Measurements from ENCODE around the gene PTP4A2. TPM values are rescaled to one million over a fixed set of nuclear protein-coding genes. Genes with fewer than 3 reads are reported as not detected.

Gene PTP4A2
- total RNA-seq, 2 donors from 2014 or later, result 133 to 196 TPM

DNA sequence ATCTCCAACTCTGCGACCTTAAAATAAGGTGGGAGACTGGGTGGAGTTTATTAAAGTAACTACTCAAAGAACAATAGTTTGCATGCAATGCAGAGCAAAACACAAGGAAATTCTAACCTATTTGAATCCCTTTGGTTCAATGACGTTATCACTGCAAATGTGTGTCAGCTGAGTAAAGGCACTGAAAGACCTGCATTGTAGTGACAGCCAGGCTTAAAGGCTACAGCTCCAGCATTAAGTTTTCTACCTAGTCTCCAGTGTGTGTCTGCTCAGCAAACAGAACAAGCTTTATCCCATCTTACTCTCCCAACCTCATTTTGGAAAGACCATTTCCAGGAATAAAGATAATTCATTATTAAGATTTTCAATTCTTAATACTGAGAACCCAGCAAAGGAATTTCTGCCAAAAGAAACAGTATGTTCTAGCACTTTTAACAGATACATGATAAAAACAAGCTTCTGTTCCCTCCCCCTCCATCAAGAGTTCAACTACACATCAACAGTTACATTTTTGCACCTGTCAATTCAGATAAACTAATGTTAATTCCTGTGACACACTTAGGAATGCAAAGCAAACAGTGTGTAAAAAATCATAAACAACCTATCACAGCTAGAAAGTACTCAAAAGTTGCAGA is 14.2 kb downstream of the PTP4A2 start:
- peaks cover 10% of the 10 kb centered on the region for H3K4me1 ChIP-seq (replicated peaks)
- H3K4me3 ChIP-seq, result no peak overlapping the region
- no peak overlapping the region for H3K27ac ChIP-seq
- intact Hi-C loops (cut with DNase I), result no loop called here
- TF ChIP-seq, protein P1, sequence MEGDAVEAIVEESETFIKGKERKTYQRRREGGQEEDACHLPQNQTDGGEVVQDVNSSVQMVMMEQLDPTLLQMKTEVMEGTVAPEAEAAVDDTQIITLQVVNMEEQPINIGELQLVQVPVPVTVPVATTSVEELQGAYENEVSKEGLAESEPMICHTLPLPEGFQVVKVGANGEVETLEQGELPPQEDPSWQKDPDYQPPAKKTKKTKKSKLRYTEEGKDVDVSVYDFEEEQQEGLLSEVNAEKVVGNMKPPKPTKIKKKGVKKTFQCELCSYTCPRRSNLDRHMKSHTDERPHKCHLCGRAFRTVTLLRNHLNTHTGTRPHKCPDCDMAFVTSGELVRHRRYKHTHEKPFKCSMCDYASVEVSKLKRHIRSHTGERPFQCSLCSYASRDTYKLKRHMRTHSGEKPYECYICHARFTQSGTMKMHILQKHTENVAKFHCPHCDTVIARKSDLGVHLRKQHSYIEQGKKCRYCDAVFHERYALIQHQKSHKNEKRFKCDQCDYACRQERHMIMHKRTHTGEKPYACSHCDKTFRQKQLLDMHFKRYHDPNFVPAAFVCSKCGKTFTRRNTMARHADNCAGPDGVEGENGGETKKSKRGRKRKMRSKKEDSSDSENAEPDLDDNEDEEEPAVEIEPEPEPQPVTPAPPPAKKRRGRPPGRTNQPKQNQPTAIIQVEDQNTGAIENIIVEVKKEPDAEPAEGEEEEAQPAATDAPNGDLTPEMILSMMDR (IDR thresholded peaks at IDR 0.05), result no peak
- no peak for TF ChIP-seq POLR2A (IDR thresholded peaks at IDR 0.05)
- H3K36me3 ChIP-seq, result no peaks in the 10 kb centered on the region
- H3K9me3 ChIP-seq, result no peaks in the 10 kb centered on the region
- 62% methylated on average over 2 of the region's 2 CpGs for WGBS
- no peak for DNase-seq (ENCODE audit: low spot score)
- no peaks in the 10 kb centered on the region for H3K27me3 ChIP-seq (replicated peaks; ENCODE audit: insufficient read depth)

DNA sequence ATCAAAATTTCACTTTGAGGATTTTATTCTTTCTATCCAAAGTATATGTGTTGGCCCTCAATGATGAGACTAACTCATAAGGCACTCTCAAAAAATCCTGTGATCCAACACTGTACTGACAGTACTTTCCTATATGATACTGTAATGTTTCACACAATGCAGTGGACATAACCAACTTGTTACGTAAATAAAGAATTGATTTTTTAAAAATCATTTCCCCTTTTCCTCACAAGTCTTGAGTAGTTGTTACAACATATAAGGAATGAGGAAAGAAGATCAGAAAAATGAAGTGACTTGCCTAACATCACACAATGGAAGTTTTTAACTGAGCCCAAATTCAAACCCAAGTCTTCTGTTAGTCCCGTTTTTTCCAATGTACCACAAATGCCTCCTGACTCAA is 17.2 kb downstream of the PTP4A2 start:
- Histone ChIP-seq H3K9me3 (no peaks in the 10 kb centered on the region), H3K36me3 (no peaks in the 10 kb centered on the region), H3K4me1 (replicated peaks) (peaks cover 10% of the 10 kb centered on the region), H3K27ac (no peak overlapping the region), H3K27me3 (replicated peaks; ENCODE audit: insufficient read depth) (no peaks in the 10 kb centered on the region), H3K4me3 (no peak overlapping the region)
- no peak for DNase-seq (ENCODE audit: low spot score)
- intact Hi-C loops (cut with DNase I), result no loop called here
- TF ChIP-seq POLR2A (IDR thresholded peaks at IDR 0.05), result no peak
- TF ChIP-seq POLR2AphosphoS5 (IDR thresholded peaks at IDR 0.05), result no peak
- TF ChIP-seq, protein P1 (IDR thresholded peaks at IDR 0.05), result no peak
- 65% methylated on average over 2 of the region's 2 CpGs for WGBS

DNA sequence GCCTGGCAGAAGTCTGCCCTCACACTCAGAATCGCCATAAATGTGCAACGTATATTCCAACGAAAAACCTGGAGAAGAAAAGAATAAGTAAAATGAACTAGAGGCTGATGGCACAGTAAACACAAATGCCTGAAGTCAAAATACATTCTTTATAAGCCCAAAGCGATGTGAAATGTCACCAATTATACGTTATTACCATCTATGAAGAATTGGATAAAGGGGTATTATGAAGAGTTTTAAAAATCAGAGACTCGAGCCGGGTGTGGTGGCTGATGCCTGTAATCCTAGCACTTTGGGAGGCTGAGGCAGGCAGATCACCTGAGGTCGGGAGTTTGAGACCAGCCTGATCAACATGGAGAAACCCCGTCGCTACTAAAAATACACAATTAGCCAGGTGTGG is 18.6 kb downstream of the PTP4A2 start:
- DNase-seq (ENCODE audit: low spot score), result no peak
- WGBS, result 94% methylated on average over 10 of the region's 10 CpGs
- TF ChIP-seq POLR2A (IDR thresholded peaks at IDR 0.05), result no peak
- TF ChIP-seq POLR2AphosphoS5 (IDR thresholded peaks at IDR 0.05), result no peak
- TF ChIP-seq, protein P1 (IDR thresholded peaks at IDR 0.05), result no peak
- no peaks in the 10 kb centered on the region for H3K36me3 ChIP-seq
- H3K27ac ChIP-seq, result no peak overlapping the region
- no peaks in the 10 kb centered on the region for H3K27me3 ChIP-seq (replicated peaks; ENCODE audit: insufficient read depth)
- no peaks in the 10 kb centered on the region for H3K9me3 ChIP-seq
- intact Hi-C loops (cut with DNase I), result no loop called here
- peaks cover 7% of the 10 kb centered on the region for H3K4me1 ChIP-seq (replicated peaks)
- H3K4me3 ChIP-seq, result no peak overlapping the region

DNA sequence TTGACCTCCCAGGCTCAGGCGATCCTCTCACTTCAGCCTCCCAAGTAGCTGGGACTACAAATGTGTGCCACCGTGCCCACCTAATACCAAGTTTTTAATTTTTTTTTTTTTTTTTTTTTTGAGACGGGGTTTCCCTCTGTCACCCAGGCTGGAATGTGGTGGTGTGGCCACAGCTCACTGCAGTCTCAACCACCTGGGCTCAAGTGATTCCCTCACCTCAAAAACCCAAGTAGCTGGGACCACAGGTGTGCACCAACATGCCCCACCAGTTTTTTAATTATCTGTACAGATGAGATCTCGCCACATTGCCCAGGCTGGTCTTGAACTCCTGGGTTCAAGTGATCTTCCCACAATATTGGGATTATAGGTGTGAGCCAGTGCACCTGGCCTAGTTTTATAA is 22.7 kb downstream of the PTP4A2 start:
- WGBS, result 97% methylated on average over 4 of the region's 4 CpGs
- H3K27me3 ChIP-seq (replicated peaks; ENCODE audit: insufficient read depth), result no peaks in the 10 kb centered on the region
- H3K36me3 ChIP-seq, result no peaks in the 10 kb centered on the region
- no peak overlapping the region for H3K27ac ChIP-seq
- no peaks in the 10 kb centered on the region for H3K9me3 ChIP-seq
- no peaks in the 10 kb centered on the region for H3K4me1 ChIP-seq (replicated peaks)
- TF ChIP-seq POLR2AphosphoS5 (IDR thresholded peaks at IDR 0.05), result no peak
- no peak for TF ChIP-seq POLR2A (IDR thresholded peaks at IDR 0.05)
- TF ChIP-seq, protein P1 (IDR thresholded peaks at IDR 0.05), result no peak
- intact Hi-C loops (cut with DNase I), result no loop called here
- no peak overlapping the region for H3K4me3 ChIP-seq
- DNase-seq (ENCODE audit: low spot score), result no peak

DNA sequence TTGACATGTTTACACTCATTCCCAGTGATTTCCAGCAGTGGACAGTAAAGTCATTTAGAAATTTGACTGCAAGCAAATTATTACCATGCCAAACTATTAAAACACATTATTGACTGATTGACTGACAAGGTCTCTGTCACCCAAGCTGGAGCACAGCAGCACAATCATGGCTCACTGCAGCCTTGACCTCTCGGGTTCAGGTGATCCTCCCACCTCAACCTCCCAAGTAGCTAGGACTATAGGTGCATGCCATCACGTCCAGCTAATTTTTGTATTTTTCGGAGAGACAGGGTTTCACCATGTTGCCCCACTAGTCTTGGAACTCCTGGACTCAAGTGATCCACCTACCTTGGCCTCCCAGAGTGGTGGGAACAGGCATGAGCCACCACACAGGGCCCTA is 24.2 kb downstream of the PTP4A2 start:
- no peak for DNase-seq (ENCODE audit: low spot score)
- H3K36me3 ChIP-seq, result no peaks in the 10 kb centered on the region

More for the DNA sequence above, 24.2 kb downstream of the PTP4A2 start:
- H3K4me1 ChIP-seq (replicated peaks), result no peaks in the 10 kb centered on the region
- no peak overlapping the region for H3K4me3 ChIP-seq
- H3K27me3 ChIP-seq (replicated peaks; ENCODE audit: insufficient read depth), result no peaks in the 10 kb centered on the region
- intact Hi-C loops (cut with DNase I), result no loop called here
- WGBS, result 94% methylated on average over 3 of the region's 3 CpGs
- no peaks in the 10 kb centered on the region for H3K9me3 ChIP-seq
- no peak overlapping the region for H3K27ac ChIP-seq
- TF ChIP-seq POLR2AphosphoS5 (IDR thresholded peaks at IDR 0.05) (no peak), POLR2A (IDR thresholded peaks at IDR 0.05) (no peak)
- TF ChIP-seq, protein P1 (IDR thresholded peaks at IDR 0.05), result no peak
